Astrocyte of the cerebellum (primary cell): ENCODE data around the gene FSCN2.

Experiments
- DNase-seq: peaks from one replicate; pipeline ENCODE4 v3.0.0-alpha.2; 2011; ENCODE audit warnings: low read depth
- H3K4me3 ChIP-seq: 2 replicates; pipeline ENCODE4 v1.5.1; 2011; ENCODE audit warnings: mild to moderate bottlenecking, low read depth, low read length, moderate library complexity
- CTCF ChIP-seq: IDR thresholded peaks from 2 replicates; pipeline ENCODE4 v1.5.1; 2012; ENCODE audit warnings: low read length, low read depth, moderate library complexity, mild to moderate bottlenecking; ENCODE audit errors: missing control alignments
- in situ Hi-C: cut with HindIII; loops from 2 replicates; pipeline ENCODE4 v1.10.0; 2017; ENCODE audit warnings: low sequenced_read_pairs

Gene FSCN2

GRCh38 chr17:81533339-81534141, 5.4 kb downstream of the FSCN2 start:
- no peak overlapping the region for H3K4me3 ChIP-seq
- no peak for DNase-seq
- TF ChIP-seq CTCF, result no peak
- in situ Hi-C loops, result no loop called here

GRCh38 chr17:81534157-81535006, 6.2 kb downstream of the FSCN2 start:
- no peak overlapping the region for H3K4me3 ChIP-seq
- in situ Hi-C loops, result no loop called here
- DNase-seq, result no peak
- no peak for TF ChIP-seq CTCF

- in situ Hi-C loops, result no loop called here
Observed at GRCh38 chr17:81535007-81535328, 6.8 kb downstream of the FSCN2 start.

GRCh38 chr17:81535480-81536298, 7.5 kb downstream of the FSCN2 start:
- in situ Hi-C loops, result no loop called here
- H3K4me3 ChIP-seq, result no peak overlapping the region
- no peak for TF ChIP-seq CTCF
- DNase-seq, result no peak

More at GRCh38 chr17:81535007-81535328, 6.8 kb downstream of the FSCN2 start:
- no peak for DNase-seq
- H3K4me3 ChIP-seq, result no peak overlapping the region
- no peak for TF ChIP-seq CTCF

GRCh38 chr17:81536299-81537290, 8.4 kb downstream of the FSCN2 start:
- no peak overlapping the region for H3K4me3 ChIP-seq
- no peak for DNase-seq
- in situ Hi-C loops, result no loop called here
- no peak for TF ChIP-seq CTCF
